GM12878 (cell line): Measurements from ENCODE around the gene BRD9. TPM values are rescaled to one million over a fixed set of nuclear protein-coding genes. Genes with fewer than 3 reads are reported as not detected.
"Not testable (repeated sequence)": the region's sequence is repeated elsewhere in the genome, so short reads cannot be mapped to it uniquely, and the experiment has no call there.

Experiments
- ATAC-seq: fragments of 200-7000 bp; cut with Tn5 transposase; 3 replicates; pipeline ENCODE4 v1.9.1; 2020; ENCODE audit warnings: mild to moderate bottlenecking, moderate library complexity
- BruUV-seq: library from RNA; stranded (reverse); fragments of 400-500 nt; replicated peaks from 2 replicates; lab custom pipeline; 2021; lab: Mats Ljungman, UMichigan
- CTCF ChIA-PET: fragments of 300-600 bp; sonication (Branson Sonifier 250); formaldehyde crosslinking; extraction: SDS; loops from one replicate; lab custom pipeline; 2021; ENCODE audit warnings: inconsistent platforms; lab: Yijun Ruan, JAX
- POLR2A ChIA-PET: fragments of 350-600 bp; formaldehyde crosslinking; extraction: SDS; loops from one replicate; lab custom pipeline; 2021; ENCODE audit warnings: inconsistent platforms; lab: Charles Lee
- RAD21 ChIA-PET: fragments of 300-600 bp; sonication (Branson Sonifier 250); formaldehyde crosslinking; loops from one replicate; lab custom pipeline; 2023; ENCODE audit warnings: antibody characterized with exemption; ENCODE audit not compliant: unreplicated experiment; lab: Charles Lee
- SMC1A ChIA-PET: fragments of 300-600 bp; sonication (Branson Sonifier 250); formaldehyde crosslinking; loops from one replicate; lab custom pipeline; 2023; ENCODE audit not compliant: unreplicated experiment, uncharacterized antibody; lab: Charles Lee
- DNase-seq: peaks from one replicate; pipeline ENCODE4 v3.0.0-alpha.2; 2011; ENCODE audit warnings: low read depth, low spot score
- FAIRE-seq: peaks from 3 replicates; lab custom pipeline; 2011; peaks lifted over from hg19 to GRCh38; lab: Jason Lieb, UNC
- H2AFZ ChIP-seq: 2 replicates; pipeline ENCODE4 v1.6.0; 2011; ENCODE audit warnings: low read depth, low read length, control low read depth; ENCODE audit not compliant: control insufficient read depth
- H3K27ac ChIP-seq: 2 replicates; pipeline ENCODE4 v1.5.1; 2011; ENCODE audit warnings: control low read depth; ENCODE audit not compliant: control insufficient read depth, insufficient read depth
- H3K27me3 ChIP-seq, 2 experiments: replicated peaks in 1 of 2; 2 replicates each; pipeline versions ENCODE4 v1.6.0 to v1.6.1; 2011; ENCODE audit warnings: low read length in 1 of 2; ENCODE audit not compliant: control insufficient read depth in 2 of 2, insufficient read depth in 2 of 2
- H3K36me3 ChIP-seq, 2 experiments: 2 replicates each; pipeline ENCODE4 v1.5.1; 2011; ENCODE audit warnings: low read length in 1 of 2; ENCODE audit not compliant: control insufficient read depth in 2 of 2, insufficient read depth in 2 of 2
- H3K4me1 ChIP-seq: 2 replicates; pipeline ENCODE4 v1.6.1; 2011; ENCODE audit warnings: mild to moderate bottlenecking, low read length, moderate library complexity, mixed read lengths; ENCODE audit not compliant: control insufficient read depth, insufficient read depth
- H3K4me2 ChIP-seq: 2 replicates; pipeline ENCODE4 v1.6.0; 2011; ENCODE audit warnings: control low read depth; ENCODE audit not compliant: control insufficient read depth, insufficient read depth
- H3K4me3 ChIP-seq: fragments of 200-600 bp; sonication (generic); 2 replicates; pipeline ENCODE4 v1.5.1; 2016
- H3K79me2 ChIP-seq: 2 replicates; pipeline ENCODE4 v1.6.0; 2011; ENCODE audit warnings: low read length; ENCODE audit not compliant: control insufficient read depth, insufficient read depth
- H3K9ac ChIP-seq: 2 replicates; pipeline ENCODE4 v1.8.0; 2011; ENCODE audit warnings: low read length, control low read depth, mixed read lengths; ENCODE audit not compliant: control insufficient read depth, insufficient read depth
- H3K9me3 ChIP-seq: replicated peaks from 3 replicates; pipeline ENCODE4 v1.5.1; 2011; ENCODE audit warnings: mild to moderate bottlenecking, low read length; ENCODE audit not compliant: control insufficient read depth, insufficient read depth
- H4K20me1 ChIP-seq: 2 replicates; pipeline ENCODE4 v1.6.0; 2011; ENCODE audit not compliant: control insufficient read depth, insufficient read depth
- WGBS: methylation state at CpG from one replicate; pipeline ENCODE4 v1.1.6; 2016; ENCODE audit warnings: low lambda C conversion rate; ENCODE audit not compliant: insufficient replicate concordance, insufficient coverage; ENCODE audit errors: missing lambda C conversion rate; 5-methylcytosine and 5-hydroxymethylcytosine counted together
- in situ Hi-C: fragments of 300-500 bp; cut with MboI; formaldehyde crosslinking; loops from 9 replicates; pipeline ENCODE4 v1.14.3; 2018; ENCODE audit warnings: mixed read lengths
- intact Hi-C: fragments of 100-400 bp; cut with micrococcal nuclease; formaldehyde crosslinking; loops from one replicate; pipeline ENCODE4 v1.14.2; 2022; ENCODE audit not compliant: unreplicated experiment
- polyA plus RNA-seq, 11 experiments: library from polyadenylated mRNA; depleted of rRNA in 4 of 11; unstranded in 6 of 11; stranded (reverse) in 5 of 11; fragments of >200 nt; fragmentation: Nextera tagmentation in 4 of 11; fragmentation: Illumina TruSeq in 1 of 11; extraction: Ambion mirVana in 4 of 11; extraction: Trizol in 1 of 11; gene quantifications; 1 replicate in 1 of 11; 2 replicates in 10 of 11; pipeline versions ENCODE4 v1.2.1 to v1.2.3, GENCODE V29; 2011 to 2016; ENCODE audit warnings: inconsistent platforms in 2 of 11, missing spikeins in 2 of 11, low read depth in 1 of 11
- total RNA-seq, 4 experiments: library from RNA; depleted of rRNA in 3 of 4; stranded (reverse); fragments of >200 nt in 3 of 4; fragmentation: Illumina TruSeq in 1 of 4; extraction: Trizol in 1 of 4; gene quantifications; 2 replicates each; pipeline versions ENCODE4 v1.2.1 to v1.2.3, GENCODE V29; 2013 to 2021
- TF ChIP-seq, protein P1 (sequence below): IDR thresholded peaks from 2 replicates; pipeline ENCODE4 v1.6.1; 2011; ENCODE audit warnings: borderline replicate concordance, low read depth, mild to moderate bottlenecking, moderate library complexity, mixed read lengths, low read length; ENCODE audit not compliant: insufficient read depth; ENCODE audit errors: extremely low read length
- TF ChIP-seq, protein P2 (sequence below): IDR thresholded peaks from 2 replicates; pipeline ENCODE4 v1.6.1; 2012; ENCODE audit warnings: mild to moderate bottlenecking, low read depth, low read length

BRD9 gene
- total and polyA plus RNA-seq, 10 of the 15 experiments (the other 5 are each of a cell fraction or from before 2014, with no cell fraction given) = 2.0 to 48.6 (median 32.4) TPM

DNA sequence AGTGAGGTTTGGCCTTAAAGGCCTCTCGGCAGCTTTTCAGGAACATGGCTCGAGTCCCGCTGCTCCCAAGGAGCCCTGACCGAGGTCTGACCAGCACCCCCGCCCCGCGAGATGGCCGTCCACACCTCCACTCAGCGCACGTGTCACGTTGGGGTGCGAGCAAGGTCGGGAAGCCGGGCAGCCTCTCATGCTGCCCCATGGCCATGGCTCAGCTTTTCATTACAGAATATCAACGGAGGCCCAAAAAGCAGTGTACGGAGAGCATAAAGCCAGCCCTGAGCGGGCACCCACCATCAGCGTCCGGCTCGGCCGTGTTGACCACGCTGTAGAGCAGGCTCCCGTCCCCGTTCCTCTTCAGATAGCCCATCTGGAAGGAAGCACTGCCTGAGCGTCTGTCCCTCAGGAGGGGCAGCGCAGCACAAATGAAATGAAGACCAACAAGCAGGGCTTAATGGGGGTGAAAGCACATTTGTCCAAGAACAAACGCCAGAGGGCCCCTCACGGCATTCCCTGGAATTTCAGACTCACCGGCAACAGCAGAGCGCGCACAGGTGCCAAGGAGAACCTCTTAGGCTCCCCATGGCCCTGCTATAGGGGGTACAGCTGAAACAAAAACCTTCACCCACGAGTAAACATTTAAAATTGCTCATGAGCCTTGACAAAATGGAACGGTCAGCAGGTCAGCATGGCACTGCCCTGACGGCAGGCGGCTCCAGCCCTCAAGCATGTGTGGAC is 11.6 kb downstream of the BRD9 start (continued):
- TF ChIP-seq, protein P1, sequence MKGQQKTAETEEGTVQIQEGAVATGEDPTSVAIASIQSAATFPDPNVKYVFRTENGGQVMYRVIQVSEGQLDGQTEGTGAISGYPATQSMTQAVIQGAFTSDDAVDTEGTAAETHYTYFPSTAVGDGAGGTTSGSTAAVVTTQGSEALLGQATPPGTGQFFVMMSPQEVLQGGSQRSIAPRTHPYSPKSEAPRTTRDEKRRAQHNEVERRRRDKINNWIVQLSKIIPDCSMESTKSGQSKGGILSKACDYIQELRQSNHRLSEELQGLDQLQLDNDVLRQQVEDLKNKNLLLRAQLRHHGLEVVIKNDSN = no peak
- TF ChIP-seq, protein P2, sequence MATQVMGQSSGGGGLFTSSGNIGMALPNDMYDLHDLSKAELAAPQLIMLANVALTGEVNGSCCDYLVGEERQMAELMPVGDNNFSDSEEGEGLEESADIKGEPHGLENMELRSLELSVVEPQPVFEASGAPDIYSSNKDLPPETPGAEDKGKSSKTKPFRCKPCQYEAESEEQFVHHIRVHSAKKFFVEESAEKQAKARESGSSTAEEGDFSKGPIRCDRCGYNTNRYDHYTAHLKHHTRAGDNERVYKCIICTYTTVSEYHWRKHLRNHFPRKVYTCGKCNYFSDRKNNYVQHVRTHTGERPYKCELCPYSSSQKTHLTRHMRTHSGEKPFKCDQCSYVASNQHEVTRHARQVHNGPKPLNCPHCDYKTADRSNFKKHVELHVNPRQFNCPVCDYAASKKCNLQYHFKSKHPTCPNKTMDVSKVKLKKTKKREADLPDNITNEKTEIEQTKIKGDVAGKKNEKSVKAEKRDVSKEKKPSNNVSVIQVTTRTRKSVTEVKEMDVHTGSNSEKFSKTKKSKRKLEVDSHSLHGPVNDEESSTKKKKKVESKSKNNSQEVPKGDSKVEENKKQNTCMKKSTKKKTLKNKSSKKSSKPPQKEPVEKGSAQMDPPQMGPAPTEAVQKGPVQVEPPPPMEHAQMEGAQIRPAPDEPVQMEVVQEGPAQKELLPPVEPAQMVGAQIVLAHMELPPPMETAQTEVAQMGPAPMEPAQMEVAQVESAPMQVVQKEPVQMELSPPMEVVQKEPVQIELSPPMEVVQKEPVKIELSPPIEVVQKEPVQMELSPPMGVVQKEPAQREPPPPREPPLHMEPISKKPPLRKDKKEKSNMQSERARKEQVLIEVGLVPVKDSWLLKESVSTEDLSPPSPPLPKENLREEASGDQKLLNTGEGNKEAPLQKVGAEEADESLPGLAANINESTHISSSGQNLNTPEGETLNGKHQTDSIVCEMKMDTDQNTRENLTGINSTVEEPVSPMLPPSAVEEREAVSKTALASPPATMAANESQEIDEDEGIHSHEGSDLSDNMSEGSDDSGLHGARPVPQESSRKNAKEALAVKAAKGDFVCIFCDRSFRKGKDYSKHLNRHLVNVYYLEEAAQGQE = no peak

DNA sequence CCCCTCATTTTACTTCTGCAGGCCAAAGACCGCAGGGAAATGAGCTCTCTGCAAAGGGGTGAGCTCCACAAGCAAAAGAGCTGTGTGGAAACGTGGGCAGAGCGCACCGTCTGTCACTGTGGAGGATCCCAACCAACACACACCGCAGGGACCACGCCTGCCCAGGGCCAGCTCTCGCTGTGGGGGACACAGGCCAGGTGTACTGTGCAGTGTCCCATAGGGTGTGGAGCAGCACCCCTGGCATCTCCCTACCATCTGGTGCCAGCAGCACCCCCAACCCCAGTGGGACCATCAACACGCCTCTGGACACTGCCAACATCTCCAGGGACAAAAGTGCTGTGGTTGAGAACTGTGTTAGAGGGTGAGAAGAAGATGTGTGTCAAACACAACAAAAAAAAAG is 13.9 kb downstream of the BRD9 start:
- H2AFZ ChIP-seq, BruUV-seq, CTCF ChIA-PET, H3K4me2 ChIP-seq, H3K27me3 ChIP-seq, H3K9ac ChIP-seq, intact Hi-C loops, FAIRE-seq, in situ Hi-C loops, H3K4me3 ChIP-seq, SMC1A ChIA-PET, H3K27ac ChIP-seq, ATAC-seq, H3K4me1 ChIP-seq, DNase-seq, RAD21 ChIA-PET, H3K79me2 ChIP-seq, H3K9me3 ChIP-seq, H4K20me1 ChIP-seq, POLR2A ChIA-PET: not testable (repeated sequence)
- no CpG with 5 or more reads among the region's 8 CpGs for WGBS
- H3K36me3 ChIP-seq = peaks cover 35 to 41% of the 10 kb centered on the region in 2 experiments
